Activated naive CD4-positive, alpha-beta T cell treated with anti-CD3 and anti-CD28 coated beads, Interleukin-2, amount 50 U/mL, for 72 hours (primary cell): ENCODE results near the gene POLR3GL. TPM values are rescaled to one million over a fixed set of nuclear protein-coding genes. Genes with fewer than 3 reads are reported as not detected.
A peak's percentile ranks its signal among the peaks of the same experiment; 100 is the strongest.

ENCODE experiments used
- ATAC-seq, 2 donors: fragments of 150-1000 bp; cut with Tn5 transposase; 2 replicates each; pipeline ENCODE4 v1.10.0; 2021; ENCODE audit warnings: mild to moderate bottlenecking in 2 of 2, moderate library complexity in 2 of 2
- DNase-seq, 2 donors: peaks; one replicate each; pipeline ENCODE4 v3.0.0; 2021 to 2022; ENCODE audit warnings: low spot score in 2 of 2
- H3K27ac Mint-ChIP-seq, 2 donors: one replicate each; pipeline ENCODE4 v1.8.0; 2022; ENCODE audit warnings: mild to moderate bottlenecking in 2 of 2, mixed read lengths in 2 of 2
- H3K36me3 Mint-ChIP-seq, 2 donors: one replicate each; pipeline ENCODE4 v1.8.0; 2022; ENCODE audit warnings: mixed read lengths in 2 of 2
- H3K9me3 Mint-ChIP-seq, 2 donors: one replicate each; pipeline ENCODE4 v1.8.0; 2022; ENCODE audit warnings: mixed read lengths in 2 of 2
- total RNA-seq, 2 donors: library from RNA; stranded (reverse); gene quantifications; one replicate each; pipeline ENCODE4 v1.2.3, GENCODE V29; 2022

Gene POLR3GL
- total RNA-seq, 2 donors from 2014 or later = 22.0 to 31.9 TPM

DNA sequence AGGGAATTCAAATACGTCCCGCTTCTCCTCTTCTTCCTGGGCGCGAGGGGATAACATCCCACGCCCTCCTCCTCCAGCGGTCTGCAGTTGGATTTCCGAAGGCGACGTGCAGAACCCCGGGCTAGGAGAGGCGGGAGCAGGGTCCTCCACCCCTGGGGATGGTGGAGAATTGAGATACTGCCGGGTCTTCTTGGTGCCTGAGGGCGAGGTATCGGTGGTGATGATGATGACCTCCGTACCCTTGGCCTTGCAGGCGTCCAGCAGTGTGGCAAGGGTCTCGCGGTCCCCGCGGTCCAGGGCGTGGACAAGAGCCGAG lies 3.4 kb upstream of the POLR3GL start:
- Mint-ChIP-seq H3K27ac (peak overlapping the region; percentile 86 to 93), H3K9me3 (no peaks in the 10 kb centered on the region), H3K36me3 (peaks cover 11 to 18% of the 10 kb centered on the region in 2 donors)
- DNase-seq = no peak
- ATAC-seq = no peak

GRCh38 chr1:145961425-145962156 lies 2.9 kb upstream of the POLR3GL start:
- peak; percentile 2 to 5 for ATAC-seq
- peak; percentile 63 for DNase-seq

DNA sequence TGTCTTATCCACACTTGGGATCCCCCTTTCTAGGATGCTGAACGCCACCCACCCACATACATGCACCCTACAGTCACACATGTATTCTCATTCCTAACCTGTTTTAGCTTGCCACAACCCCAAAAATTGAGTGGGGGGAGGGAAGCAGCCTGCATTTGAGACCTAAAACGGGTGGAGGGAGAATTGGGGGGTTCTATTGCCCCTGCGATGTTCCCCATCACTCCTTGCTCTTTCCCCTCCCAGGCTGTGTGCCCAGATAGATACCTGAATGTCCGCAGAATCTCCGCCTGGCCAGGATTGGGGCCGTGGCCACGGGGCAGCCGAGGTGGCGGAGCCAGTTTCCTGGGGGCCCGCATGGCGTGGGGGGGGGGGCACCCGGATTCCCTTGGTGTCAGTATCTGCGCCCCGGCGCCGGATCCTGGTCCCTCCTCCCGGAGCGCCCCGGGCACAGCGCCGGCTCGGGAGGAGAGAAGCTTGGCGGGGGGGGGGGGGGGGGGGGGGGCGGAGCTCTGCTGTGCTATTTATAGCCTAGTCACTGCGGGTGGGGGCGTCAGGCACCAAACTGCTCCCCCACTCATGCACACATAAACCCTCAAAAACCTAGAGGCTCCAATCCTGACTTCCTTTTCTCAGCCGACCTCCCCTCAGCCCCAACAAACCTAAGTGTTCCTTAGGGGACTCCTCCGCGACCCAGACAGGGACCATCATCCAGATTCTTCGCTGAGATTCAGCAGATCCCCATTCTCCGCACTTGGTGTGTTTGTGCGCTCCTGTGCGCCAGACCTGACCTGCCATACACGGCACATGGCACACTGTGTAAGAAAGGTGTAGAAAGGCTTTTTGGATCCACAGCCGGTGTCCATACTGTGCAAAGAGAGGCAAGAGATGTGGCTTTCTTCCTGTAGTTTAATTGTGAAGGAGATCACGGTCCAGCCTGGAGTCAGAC lies 2.1 kb upstream of the POLR3GL start:
- peak overlapping the region; percentile 65 to 86 for H3K27ac Mint-ChIP-seq
- peaks cover 11 to 12% of the 10 kb centered on the region in 2 donors for H3K36me3 Mint-ChIP-seq
- DNase-seq (no peak), ATAC-seq (peak in 1 of 2 donors; percentile 1)
- H3K9me3 Mint-ChIP-seq = peaks cover 0 to 2% of the 10 kb centered on the region in 2 donors

More at GRCh38 chr1:145961425-145962156, 2.9 kb upstream of the POLR3GL start:
- Mint-ChIP-seq H3K36me3 (peaks cover 11 to 18% of the 10 kb centered on the region in 2 donors), H3K27ac (peak overlapping the region; percentile 86 to 93), H3K9me3 (no peaks in the 10 kb centered on the region)

DNA sequence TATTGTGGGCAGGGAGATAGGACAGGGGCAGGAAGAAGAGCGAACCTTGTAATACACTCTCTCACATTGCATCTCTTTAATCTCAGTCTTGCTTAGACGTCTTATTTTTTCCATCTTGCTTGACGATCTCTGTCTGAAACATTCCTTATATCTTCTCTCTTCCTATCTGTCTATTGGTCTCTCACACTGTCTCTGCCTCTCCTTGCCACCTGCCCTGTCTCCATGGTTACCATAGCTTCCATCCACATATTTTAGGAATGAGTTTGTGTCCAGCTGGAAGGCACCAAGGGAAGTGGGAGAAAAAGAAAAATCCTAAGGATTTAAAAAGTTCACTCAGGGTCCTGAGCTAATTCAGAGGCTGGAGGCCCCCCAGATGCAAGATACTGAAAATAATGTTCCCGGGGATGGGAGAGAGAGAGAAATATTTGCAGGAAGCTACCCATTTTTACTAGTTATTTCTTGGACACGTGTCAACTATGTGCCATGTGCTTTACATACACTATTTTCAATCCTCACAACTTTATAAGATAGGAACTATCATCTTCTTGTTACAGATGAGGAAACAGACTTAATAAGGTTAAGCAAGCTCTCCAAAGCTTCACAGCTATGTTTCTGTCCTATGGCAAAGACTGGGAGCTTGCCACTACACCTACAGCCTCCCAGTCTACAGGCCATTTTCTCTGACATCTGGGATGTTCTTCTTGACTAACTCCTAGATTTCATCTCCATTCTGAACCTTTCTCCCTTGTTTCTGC lies 1.0 kb upstream of the POLR3GL start:
- peaks cover 0 to 9% of the 10 kb centered on the region in 2 donors for H3K9me3 Mint-ChIP-seq
- no peak for DNase-seq
- H3K36me3 Mint-ChIP-seq = peaks cover 11 to 20% of the 10 kb centered on the region in 2 donors
- ATAC-seq = no peak
- peak overlapping the region; percentile 83 to 86 for H3K27ac Mint-ChIP-seq

DNA sequence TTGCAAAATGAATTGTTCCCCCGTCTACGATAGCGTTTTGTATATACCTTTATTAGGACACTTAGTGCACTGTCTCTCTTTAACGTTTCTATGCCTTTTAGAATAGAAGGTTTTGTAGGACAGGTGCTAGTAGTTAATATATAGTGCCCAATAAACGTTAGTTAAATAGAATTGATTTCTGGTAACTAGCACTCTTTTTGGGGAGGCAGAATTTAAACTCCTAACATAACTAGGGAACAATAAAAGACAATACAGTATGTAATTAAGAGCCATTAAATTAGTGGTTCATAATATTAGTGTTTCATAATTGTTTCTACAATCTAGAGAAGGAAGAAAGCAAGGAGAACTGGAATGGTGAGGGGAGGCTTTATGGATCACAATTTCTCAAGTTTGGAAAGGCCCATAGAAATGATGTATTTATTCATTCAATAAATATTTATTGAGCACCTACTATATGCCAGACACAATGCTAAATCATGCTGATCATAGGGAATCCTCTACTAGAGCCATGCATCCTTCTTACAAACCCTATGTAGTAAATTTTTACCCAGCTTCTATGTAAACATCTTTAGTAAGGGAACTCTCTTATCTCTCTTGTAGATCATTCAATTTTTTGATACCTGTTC lies 742 bp downstream of the POLR3GL start:
- ATAC-seq = no peak
- Mint-ChIP-seq H3K36me3 (peaks cover 11 to 20% of the 10 kb centered on the region in 2 donors), H3K27ac (peak overlapping the region; percentile 83 to 86), H3K9me3 (peaks cover 0 to 9% of the 10 kb centered on the region in 2 donors)
- DNase-seq = no peak

DNA sequence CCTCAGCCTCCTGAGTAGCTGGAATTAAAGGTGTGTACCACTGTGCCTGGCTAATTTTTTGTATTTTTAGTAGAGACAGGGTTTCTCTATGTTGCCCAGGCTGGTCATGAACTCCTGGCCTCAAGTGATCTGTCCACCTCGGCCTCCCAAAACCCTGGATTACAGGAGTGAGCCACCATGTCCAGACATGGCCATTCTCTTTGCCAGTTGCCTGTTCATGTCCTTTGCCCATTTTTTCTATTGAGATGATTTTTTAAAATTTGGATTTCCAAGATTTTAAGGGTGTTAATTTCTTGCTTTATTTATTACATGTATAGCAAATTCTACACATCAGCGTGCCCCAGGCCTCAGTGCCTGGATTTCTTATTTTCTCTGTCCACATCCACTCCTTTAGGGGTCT lies 2.8 kb downstream of the POLR3GL start:
- ATAC-seq = no peak

DNA sequence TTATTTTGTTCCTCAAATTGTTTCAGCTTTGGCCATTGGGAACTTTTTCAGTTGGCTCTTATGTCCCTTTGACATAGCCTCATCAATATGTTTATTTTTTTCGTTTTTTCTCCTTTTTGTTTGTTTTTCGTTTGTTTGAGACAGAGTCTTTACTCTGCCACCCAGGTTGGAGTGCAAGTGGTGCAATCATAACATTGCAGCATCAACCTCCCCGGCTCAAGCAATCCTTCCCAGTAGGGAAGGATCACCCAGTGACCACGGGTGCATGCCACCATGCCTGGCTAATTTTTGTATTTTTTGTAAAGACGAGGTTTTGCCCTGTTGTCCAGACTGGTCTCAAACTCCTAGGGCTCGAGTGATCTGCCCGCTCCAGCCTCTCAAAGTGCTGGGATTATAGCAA lies 8.1 kb downstream of the POLR3GL start:
- Mint-ChIP-seq H3K36me3 (peaks cover 0 to 7% of the 10 kb centered on the region in 2 donors), H3K27ac (no peak overlapping the region), H3K9me3 (peaks cover 0 to 6% of the 10 kb centered on the region in 2 donors)
- no peak for ATAC-seq
- no peak for DNase-seq

More for the DNA sequence above, 2.8 kb downstream of the POLR3GL start:
- Mint-ChIP-seq H3K27ac (no peak overlapping the region), H3K36me3 (peaks cover 11 to 15% of the 10 kb centered on the region in 2 donors), H3K9me3 (peaks cover 0 to 9% of the 10 kb centered on the region in 2 donors)
- no peak for DNase-seq

GRCh38 chr1:145974721-145975120 lies 10.2 kb downstream of the POLR3GL start:
- no peak for DNase-seq
- peak overlapping the region in 1 of 2 donors; percentile 76 for H3K27ac Mint-ChIP-seq
- H3K36me3 Mint-ChIP-seq = no peaks in the 10 kb centered on the region
- no peak for ATAC-seq
- H3K9me3 Mint-ChIP-seq = no peaks in the 10 kb centered on the region

GRCh38 chr1:145975216-145975615 lies 10.7 kb downstream of the POLR3GL start:
- no peak for DNase-seq
- H3K36me3 Mint-ChIP-seq = no peaks in the 10 kb centered on the region
- H3K27ac Mint-ChIP-seq = peak overlapping the region in 1 of 2 donors; percentile 76
- no peak for ATAC-seq
- no peaks in the 10 kb centered on the region for H3K9me3 Mint-ChIP-seq

DNA sequence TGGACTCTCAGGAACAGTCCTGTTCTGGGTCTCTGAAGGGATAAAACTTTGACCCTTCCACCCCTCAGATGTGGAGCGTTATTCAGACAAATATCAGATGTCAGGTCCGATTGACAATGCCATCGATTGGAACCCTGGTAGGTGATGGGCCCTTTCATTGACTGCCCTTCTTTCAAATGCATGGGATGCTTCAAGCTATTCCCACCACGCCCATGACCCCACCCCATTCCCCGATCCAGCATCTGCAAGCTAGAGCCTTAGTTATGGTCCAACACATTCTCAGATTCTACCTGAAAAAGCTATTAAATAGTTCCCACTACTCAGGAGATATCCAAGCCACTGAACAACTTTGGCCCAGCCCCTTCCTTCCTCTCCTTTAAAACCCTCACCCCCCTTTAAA lies 12.5 kb downstream of the POLR3GL start:
- no peak for DNase-seq
- no peak for ATAC-seq
- no peaks in the 10 kb centered on the region for H3K36me3 Mint-ChIP-seq
- H3K27ac Mint-ChIP-seq = no peak overlapping the region
- no peaks in the 10 kb centered on the region for H3K9me3 Mint-ChIP-seq

DNA sequence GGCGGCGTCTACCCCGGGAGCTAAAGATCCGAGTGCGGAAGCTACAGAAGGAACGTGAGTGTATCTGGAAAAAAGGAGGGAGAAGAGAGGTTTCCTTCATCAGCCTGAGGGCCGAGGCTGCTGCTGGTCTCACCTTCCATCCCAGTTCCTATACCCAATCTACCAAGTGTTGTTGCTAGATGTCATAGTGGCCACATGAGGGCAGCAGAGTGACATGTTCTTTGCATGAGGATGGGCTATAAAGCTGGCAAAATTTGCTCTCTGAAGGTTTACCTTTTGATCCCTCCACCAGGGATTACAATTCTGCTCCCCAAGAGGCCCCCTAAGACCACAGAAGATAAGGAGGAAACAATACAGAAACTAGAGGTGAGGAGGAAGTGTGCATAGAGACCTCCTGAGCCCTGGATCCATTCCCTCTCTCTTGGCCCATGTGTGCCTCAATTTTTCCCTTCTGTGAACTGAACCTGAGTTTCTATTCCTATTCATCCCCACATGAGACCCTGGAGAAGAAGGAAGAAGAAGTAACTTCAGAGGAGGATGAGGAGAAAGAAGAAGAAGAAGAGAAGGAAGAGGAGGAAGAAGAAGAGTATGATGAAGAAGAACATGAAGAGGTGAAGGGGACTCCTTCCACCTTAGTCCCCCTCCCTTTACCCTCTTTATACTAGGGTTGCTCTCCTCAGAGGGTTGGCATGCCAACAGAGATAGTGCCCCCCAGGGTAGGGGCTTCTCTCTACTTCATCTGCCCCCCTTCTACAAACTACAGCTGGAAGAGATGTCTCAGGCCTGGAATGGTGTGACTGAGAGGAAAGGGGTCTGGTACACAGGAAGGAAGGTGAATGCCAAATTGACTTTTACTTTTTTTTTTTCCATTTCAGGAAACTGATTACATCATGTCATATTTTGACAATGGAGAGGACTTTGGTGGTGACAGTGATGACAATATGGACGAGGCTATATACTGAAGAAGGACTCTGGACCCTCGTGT lies 13.3 kb downstream of the POLR3GL start:
- ATAC-seq = peak; percentile 13 to 38
- DNase-seq = peak; percentile 47 to 67
- H3K9me3 Mint-ChIP-seq = no peaks in the 10 kb centered on the region
- H3K36me3 Mint-ChIP-seq = no peaks in the 10 kb centered on the region
- no peak overlapping the region for H3K27ac Mint-ChIP-seq

GRCh38 chr1:145978471-145978853 lies 14.0 kb downstream of the POLR3GL start:
- no peaks in the 10 kb centered on the region for H3K9me3 Mint-ChIP-seq
- peak in 1 of 2 donors; percentile 3 for ATAC-seq
- no peak for DNase-seq
- no peak overlapping the region for H3K27ac Mint-ChIP-seq
- H3K36me3 Mint-ChIP-seq = no peaks in the 10 kb centered on the region

DNA sequence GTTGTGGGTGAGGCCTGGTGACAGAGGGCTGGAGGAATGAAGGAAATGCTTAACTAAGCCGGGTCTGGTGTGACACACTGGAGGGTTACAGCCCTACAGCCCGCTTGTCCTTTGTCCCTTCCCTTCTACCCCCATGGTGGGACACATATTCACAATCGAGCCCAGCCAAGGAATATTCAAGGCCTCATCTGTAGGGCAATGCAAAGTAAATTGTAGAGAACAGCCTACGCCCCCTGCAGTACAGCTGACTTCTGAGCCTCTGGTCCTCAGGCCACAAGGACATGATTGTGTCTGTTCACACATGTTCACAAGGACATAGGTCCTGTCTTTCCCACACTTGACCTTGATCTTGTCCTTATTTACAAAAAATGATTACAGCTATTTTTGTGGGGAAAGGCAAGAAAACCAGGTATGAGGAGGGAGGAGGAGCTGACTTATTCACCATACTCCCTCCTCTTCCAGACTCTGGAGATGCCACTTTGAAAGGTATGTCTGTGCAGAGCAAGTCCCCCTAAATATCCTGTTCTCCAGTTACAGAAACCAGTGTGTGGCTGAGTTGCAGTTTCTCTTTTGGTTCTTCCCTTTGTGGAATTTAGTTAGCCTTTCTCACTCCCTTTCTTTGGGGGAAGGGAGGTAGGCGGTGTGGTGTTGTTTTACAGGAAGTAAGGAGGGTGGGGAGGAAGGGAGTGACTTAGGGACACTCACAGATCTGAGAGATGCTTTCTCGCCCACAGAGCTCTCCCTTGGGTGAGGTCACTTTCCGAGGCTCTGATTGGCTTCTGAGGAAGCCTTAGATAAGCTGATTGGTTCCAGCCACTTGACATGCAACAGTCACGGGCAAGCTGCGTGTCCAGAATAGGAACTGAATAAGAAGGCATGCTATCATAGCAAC lies 14.6 kb downstream of the POLR3GL start:
- H3K27ac Mint-ChIP-seq = no peak overlapping the region
- ATAC-seq = peak; percentile 88 to 89
- peak; percentile 73 to 91 for DNase-seq
- no peaks in the 10 kb centered on the region for H3K9me3 Mint-ChIP-seq
- H3K36me3 Mint-ChIP-seq = no peaks in the 10 kb centered on the region

DNA sequence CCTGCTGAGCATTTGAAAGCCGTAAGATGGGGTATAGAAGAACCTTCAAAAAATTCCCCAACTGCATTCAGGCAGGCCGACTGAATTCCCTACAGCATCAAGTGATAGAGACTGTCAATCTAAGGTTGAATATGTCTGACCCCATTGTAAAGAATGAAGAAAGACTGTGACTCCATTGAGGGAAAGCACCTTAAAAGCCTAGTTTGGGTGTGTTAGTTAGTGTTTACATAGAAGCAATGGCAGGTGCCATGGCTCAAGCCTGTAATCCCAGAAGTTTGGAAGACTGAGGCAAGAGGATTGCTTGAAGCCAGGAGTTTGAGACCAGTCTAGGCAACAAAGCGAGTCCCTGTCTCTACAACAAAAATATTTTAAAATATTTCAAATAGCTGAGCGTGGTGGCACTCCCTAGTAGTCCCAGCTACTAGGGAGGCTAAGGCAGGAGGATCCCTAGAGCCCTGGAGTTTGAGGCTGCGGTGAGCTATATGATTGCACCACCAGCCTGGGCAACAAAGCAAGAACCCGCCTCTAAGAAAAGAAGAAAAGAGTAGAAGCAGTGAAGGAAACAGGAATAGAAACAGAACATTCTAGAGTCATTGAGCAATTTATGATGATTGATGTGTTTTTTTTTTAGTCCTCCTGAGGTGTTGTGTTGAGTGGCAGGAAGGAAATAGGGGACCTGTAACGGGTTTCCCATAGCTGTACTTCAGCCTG lies 15.4 kb downstream of the POLR3GL start:
- DNase-seq (no peak), ATAC-seq (peak; percentile 3 to 35)
- Mint-ChIP-seq H3K9me3 (no peaks in the 10 kb centered on the region), H3K27ac (no peak overlapping the region), H3K36me3 (no peaks in the 10 kb centered on the region)
